Fibroblast of peridontal ligament (primary cell): ENCODE results near the gene EPB41L2.

Experiments
- DNase-seq: peaks from one replicate; pipeline ENCODE4 v3.0.0-alpha.2; 2010; ENCODE audit errors: extremely low read depth

The EPB41L2 gene

DNA sequence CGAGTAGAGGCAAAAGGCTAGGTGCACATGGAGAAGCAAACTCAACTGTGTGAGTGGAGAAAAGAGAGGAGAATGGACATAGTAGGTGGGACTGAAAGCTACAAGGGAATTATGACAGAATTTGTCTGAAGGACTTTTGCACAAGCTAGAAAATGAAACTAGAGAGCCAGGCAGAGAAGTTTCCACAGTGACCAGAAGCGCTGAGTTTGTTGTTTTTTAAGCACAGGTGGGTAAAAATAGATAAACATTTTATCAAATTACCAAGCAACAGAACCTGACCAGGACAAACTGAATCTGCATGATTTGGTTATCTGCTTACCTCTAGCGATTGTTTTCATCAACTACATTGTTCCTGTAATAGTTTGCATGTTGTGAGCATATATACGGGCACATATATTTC lies 197.3 kb downstream of the EPB41L2 start:
- DNase-seq: no peak

DNA sequence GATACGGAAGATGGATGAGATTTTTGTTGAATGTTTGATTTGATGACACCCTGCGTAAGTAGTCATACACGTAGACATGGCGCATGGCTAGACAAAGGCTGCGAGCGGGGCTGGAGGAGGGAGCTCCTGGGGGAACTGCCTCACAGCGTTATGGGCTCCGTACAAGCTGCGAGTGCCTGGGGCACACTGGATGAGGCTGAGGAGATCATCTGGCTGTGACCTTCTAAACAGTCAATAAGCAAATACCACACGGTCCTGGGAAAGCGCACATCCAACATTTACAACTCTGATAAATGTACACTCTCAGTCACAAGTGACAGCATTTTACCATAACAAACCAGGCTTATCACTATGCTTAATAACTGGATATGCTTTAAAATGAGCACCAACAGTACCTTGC lies 198.7 kb downstream of the EPB41L2 start:
- DNase-seq: no peak

- no peak for DNase-seq
Measured at GRCh38 chr6:130863415-130864230, 199.4 kb downstream of the EPB41L2 start.

- DNase-seq: no peak
Measured at GRCh38 chr6:130862370-130862769, 200.7 kb downstream of the EPB41L2 start.

- no peak for DNase-seq
Measured at GRCh38 chr6:130859161-130859867, 203.7 kb downstream of the EPB41L2 start.

DNA sequence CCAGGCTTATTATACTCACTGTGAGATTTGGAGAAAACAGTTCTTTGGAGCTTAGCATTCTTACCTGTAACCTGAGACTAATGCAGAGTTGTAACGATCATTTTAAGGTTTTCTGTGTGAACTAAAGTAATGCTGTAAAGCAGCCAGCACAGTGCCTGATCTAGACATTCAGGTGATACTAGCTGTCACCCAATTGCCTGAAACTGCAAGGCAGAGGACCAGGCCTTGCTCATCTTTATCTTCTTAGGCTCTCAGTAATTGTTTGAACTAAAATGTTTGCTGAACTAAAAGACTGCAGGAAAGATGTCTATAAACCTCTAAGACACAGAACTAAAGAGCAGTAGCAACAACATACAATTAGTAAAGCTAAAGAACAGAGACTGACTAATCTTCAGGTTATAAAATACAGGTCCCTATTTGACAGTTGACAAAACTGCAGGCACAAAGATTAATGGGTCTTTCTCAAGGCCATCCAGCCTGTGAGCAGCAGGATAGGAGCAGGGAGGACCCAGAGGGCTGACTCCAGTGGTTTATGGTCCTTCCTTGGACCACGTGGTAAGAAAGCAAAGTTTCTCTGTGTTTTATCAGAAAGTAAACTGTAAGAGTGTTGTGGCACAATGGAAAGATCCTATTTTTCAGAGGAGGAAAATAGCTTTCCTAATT lies 204.4 kb downstream of the EPB41L2 start:
- DNase-seq: no peak

GRCh38 chr6:130858054-130858453 lies 205.0 kb downstream of the EPB41L2 start:
- DNase-seq: no peak

- peak; percentile 54 for DNase-seq
Measured at GRCh38 chr6:130853555-130854183, 209.4 kb downstream of the EPB41L2 start.

- DNase-seq: no peak
Measured at GRCh38 chr6:130852844-130853554, 210.0 kb downstream of the EPB41L2 start.

- DNase-seq: no peak
Measured at GRCh38 chr6:130851026-130851425, 212.0 kb downstream of the EPB41L2 start.

DNA sequence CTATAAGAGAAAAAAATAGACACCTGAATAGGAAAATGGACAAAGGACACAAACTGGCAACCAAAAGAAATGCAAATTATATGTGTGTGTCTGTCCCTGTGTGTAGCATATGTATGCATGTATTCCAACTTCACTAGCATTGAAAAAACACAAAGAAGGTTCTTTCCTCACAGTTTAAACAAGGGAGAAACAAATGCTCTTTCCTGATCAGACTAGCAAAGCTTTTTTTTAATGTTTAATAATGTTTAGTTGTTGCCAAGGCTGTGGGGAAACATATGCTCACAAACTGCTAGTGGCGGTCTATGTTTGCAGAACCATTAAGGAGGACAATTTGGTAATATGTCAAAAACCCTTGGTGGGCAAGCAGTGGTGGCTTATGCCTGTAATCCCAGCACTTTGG lies 213.5 kb downstream of the EPB41L2 start:
- DNase-seq: no peak

DNA sequence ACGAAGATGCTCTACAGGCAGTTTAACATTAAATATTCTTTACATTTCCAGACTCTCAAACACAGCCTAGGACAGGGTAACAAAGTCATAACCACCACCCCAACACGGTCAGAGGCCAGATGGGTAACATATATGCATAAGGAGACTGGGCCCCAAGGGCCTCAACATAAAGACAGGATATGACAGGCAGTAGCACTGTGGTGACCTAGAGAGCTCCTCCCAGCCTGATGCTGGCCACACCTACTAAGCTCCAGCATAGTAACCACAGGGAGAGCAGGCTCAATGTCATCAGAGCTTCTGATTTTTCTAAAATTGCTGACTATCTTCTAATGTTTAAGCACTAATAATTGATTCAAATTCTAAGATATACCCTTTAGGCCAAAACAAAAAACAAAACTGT lies 214.1 kb downstream of the EPB41L2 start:
- DNase-seq: no peak

DNA sequence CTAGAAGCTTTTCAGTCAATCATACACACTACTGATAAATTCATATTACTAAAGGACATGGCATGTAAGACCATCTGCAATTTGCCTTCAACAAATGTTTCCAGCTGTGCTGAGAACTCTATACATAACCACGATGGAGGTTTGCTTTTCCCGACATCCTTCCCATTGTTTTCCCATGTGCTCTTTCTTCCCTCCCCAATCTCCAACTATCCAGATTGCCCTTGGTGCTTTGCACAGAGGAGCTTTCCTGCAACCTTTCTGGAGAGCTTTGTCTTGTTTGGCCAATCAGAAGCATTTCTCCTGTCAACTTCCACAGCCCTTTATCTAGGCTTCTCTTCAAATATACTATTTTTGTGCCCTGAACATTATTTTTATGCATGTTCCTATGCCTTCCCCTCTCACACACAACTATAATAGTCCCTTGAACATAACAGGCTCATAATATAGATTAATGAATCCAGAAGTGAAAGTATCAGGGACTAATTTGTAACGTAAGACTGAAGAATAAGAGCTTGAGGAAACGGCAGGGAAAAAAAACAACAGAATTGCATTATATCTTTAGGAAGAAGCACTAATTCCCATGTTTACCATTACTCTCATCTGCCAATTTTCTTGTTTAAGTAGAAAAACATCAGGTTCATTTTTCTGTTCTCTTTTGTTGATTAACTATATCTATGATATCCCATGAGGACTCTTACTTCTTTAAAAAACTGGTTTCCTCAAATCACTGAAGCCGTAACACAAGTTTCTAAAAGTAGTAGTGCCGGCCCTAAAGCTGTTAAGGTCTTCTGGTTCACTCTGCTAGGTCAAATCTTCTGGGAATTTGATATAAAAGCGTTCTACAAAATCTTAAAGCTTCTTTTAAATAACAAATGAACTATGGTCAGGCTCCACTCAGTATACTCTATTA lies 215.8 kb downstream of the EPB41L2 start:
- peak; percentile 17 for DNase-seq

DNA sequence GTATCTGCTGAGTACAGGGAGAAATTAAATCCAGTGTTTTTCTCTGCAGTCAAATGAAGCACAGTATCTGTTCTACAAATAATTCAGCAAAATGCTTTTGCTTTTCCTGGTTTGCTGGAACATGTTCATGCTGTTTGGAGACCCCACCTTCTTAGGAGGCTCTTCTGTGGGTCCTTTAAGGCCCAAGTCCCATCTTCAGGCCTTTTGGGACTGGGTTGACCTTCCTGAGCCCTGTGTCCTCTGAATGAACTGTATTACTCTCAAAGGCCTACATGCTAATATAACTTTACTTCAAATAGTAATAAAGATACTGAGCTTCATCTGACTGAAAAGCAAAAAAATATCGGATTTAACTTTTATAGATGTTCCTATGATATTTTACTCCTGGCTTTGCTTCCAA lies 216.5 kb downstream of the EPB41L2 start:
- DNase-seq: no peak

GRCh38 chr6:130843575-130844320 lies 219.3 kb downstream of the EPB41L2 start:
- peak; percentile 75 for DNase-seq

DNA sequence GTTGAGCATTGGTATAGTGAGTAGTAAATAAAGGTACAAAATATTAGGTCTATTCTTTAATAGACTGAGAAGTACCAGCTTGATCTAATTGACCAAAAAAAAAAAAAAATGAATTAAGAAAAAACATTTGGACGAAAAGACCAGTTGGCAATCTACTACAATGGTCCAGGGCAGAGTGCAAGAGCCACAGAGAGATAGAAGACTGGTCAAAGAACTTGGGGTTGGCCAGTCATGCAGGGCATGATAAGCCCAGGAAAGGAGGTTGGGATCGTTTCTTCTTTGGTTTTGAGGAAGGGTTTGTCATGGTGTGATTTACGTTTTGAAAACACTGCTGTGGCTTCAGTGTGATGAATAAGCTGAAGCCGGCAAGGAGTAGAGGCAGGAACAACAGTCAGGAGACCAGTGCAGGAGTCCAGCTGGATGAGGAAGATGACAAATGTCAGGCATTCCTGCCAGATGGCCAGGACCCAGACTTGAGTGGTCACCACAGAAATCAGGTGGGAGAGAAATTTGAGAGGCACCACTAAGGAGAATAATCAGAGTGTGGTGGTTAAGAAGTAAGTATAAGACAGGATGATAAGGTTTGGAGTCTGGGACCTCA lies 221.8 kb downstream of the EPB41L2 start:
- no peak for DNase-seq

GRCh38 chr6:130840050-130840449 lies 223.0 kb downstream of the EPB41L2 start:
- no peak for DNase-seq

GRCh38 chr6:130839379-130839778 lies 223.7 kb downstream of the EPB41L2 start:
- DNase-seq: no peak

- DNase-seq: peak; percentile 56
Measured at GRCh38 chr6:130838951-130839350, 224.1 kb downstream of the EPB41L2 start.
